Psoas muscle (tissue), 8 donors: ENCODE data around the gene ALDOC. TPM values are rescaled to one million over a fixed set of nuclear protein-coding genes. Genes with fewer than 3 reads are reported as not detected.

ENCODE experiments used
- ATAC-seq, 4 donors: fragments of 200-7000 bp; cut with Tn5 transposase; one replicate each; pipeline ENCODE4 v1.9.1; 2020; ENCODE audit warnings: moderate library complexity in 3 of 4, mild to moderate bottlenecking in 2 of 4
- DNase-seq, 2 donors: peaks; one replicate each; pipeline ENCODE4 v3.0.0-alpha.2; 2020
- H3K27ac ChIP-seq: fragments of 200-600 bp; one replicate; pipeline ENCODE4 v1.8.0; 2022
- H3K27me3 ChIP-seq, 3 donors: fragments of 200-600 bp in 1 of 3; one replicate each; pipeline versions ENCODE4 v1.6.1 to v1.8.0; 2013 to 2022; ENCODE audit warnings: low read length in 2 of 3, mild to moderate bottlenecking in 2 of 3, moderate library complexity in 1 of 3; ENCODE audit not compliant: insufficient read depth in 3 of 3
- H3K36me3 ChIP-seq, 2 donors: fragments of 200-600 bp in 1 of 2; one replicate each; pipeline versions ENCODE4 v1.6.1 to v1.8.0; 2013 to 2022; ENCODE audit warnings: low read depth in 1 of 2, mild to moderate bottlenecking in 1 of 2, moderate library complexity in 1 of 2; ENCODE audit not compliant: insufficient read depth in 1 of 2
- H3K4me1 ChIP-seq: fragments of 200-600 bp; one replicate; pipeline ENCODE4 v1.8.0; 2022
- H3K4me3 ChIP-seq: fragments of 200-600 bp; one replicate; pipeline ENCODE4 v1.8.0; 2022; ENCODE audit warnings: mild to moderate bottlenecking
- H3K9me3 ChIP-seq: fragments of 200-600 bp; one replicate; pipeline ENCODE4 v1.8.0; 2022
- WGBS, 3 donors: extraction: QIAGEN DNeasy Blood & Tissue Kit; methylation state at CpG; one replicate each; pipeline versions ENCODE4 v1.1.6 to v1.1.7; 2013; 5-methylcytosine and 5-hydroxymethylcytosine counted together
- intact Hi-C, 2 donors: fragments of 100-400 bp; cut with DNase I; formaldehyde crosslinking; loops; one replicate each; pipeline versions ENCODE4 v1.11.0 to v1.14.2; 2022
- polyA plus RNA-seq, 3 donors: library from polyadenylated mRNA; stranded (reverse); fragments of 200-250 nt; gene quantifications; one replicate each; pipeline ENCODE4 v1.2.3, GENCODE V29; 2013
- total RNA-seq, 4 donors: library from RNA; stranded (reverse); fragmentation: NEBNext Ultra II Directional in 2 of 4; extraction: Animal tissue kit (Norgen Biotek cat#: 25700) in 2 of 4; gene quantifications; one replicate each; pipeline versions ENCODE4 v1.2.1 to v1.2.4, GENCODE V29; 2021 to 2023
- TF ChIP-seq, protein P1 (sequence below): fragments of 200-600 bp; IDR thresholded peaks from one replicate; pipeline ENCODE4 v1.8.0; 2022; ENCODE audit warnings: antibody characterized with exemption
- donor health status: healthy with polysubstance abuse.
- donor health status: DM: no; HTN: no; CAD: no; lungs with moderate emphysema.
- donor health status: Bipolar disorder and iron deficiency.
- donor health status: healthy.
- donor health status: DM: yes; HTN: yes; CAD: no.
- donor health status: DM: no; HTN: no; CAD: no.
- donor health status: DM: no; HTN: no; CAD: no.
- donor health status: DM: yes; HTN: yes; CAD: no.

ALDOC gene
- total and polyA plus RNA-seq, 7 donors, result 1.2 to 2.9 (median 1.7) TPM

DNA sequence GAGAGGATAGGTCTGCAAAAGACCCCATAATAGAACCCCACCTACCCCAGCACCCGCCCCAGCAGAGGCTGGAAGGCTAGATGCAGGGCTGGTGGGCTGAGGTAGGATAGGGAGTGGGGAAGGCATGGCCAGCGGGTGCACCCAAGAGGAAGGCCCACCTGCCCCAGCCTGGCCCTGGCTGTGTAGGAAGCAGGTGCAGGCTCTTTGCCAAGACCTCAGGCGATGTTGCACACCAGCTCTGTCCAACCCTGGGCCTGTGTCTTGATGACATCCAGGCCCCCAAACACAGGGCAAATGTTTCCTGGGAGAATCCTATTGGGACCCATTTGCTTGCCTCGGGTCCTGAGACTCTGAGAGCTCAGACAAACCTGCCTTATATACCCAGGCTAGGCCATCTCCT lies 36.5 kb downstream of the ALDOC start:
- H3K36me3 ChIP-seq, result no peaks in the 10 kb centered on the region
- WGBS, 3 donors, result 82 to 87% (median 83%) methylated on average over 4 of the region's 4 CpGs

DNA sequence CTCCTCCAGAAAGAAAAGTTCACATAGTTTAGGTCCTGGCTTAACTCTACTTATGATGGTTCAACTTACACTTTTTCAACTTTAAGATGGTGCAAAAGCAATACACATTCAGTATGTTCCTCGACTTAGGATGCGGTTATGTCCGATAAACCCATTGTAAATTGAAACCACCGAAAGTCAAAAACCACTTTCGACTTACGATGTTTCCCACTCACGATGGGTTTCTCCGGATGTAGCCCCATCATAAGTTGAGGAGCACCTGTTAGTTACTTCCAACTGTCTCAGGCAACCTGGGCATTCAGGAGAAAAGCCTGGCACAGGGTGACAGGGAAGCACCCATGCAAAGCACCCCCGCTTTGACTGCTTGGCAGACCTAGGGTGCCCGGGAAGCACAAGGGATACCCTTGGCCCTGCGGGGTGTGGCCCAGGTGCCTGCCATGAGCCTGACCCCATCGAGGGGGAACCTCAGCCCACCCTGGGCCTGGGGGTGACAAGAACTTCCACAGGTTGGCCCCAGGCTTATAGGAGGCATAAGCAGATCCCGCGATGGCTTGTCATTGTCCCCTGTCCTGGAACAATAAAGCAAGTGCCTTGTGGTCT lies 38.3 kb downstream of the ALDOC start:
- H3K9me3 ChIP-seq, result no peaks in the 10 kb centered on the region
- no peaks in the 10 kb centered on the region for H3K4me1 ChIP-seq
- H3K4me3 ChIP-seq, result no peak overlapping the region
- no peaks in the 10 kb centered on the region for H3K27me3 ChIP-seq
- ATAC-seq, result no peak
- TF ChIP-seq, protein P1, sequence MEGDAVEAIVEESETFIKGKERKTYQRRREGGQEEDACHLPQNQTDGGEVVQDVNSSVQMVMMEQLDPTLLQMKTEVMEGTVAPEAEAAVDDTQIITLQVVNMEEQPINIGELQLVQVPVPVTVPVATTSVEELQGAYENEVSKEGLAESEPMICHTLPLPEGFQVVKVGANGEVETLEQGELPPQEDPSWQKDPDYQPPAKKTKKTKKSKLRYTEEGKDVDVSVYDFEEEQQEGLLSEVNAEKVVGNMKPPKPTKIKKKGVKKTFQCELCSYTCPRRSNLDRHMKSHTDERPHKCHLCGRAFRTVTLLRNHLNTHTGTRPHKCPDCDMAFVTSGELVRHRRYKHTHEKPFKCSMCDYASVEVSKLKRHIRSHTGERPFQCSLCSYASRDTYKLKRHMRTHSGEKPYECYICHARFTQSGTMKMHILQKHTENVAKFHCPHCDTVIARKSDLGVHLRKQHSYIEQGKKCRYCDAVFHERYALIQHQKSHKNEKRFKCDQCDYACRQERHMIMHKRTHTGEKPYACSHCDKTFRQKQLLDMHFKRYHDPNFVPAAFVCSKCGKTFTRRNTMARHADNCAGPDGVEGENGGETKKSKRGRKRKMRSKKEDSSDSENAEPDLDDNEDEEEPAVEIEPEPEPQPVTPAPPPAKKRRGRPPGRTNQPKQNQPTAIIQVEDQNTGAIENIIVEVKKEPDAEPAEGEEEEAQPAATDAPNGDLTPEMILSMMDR, result no peak
- H3K27ac ChIP-seq, result no peak overlapping the region
- intact Hi-C loops, result loop anchor here in 1 of 2 donors (5.0 kb wide), 1 partner anchor 46 kb away; no protein-coding TSS in a partner anchor
- WGBS, 3 donors, result 65 to 73% (median 70%) methylated on average over 14 of the region's 14 CpGs
- H3K36me3 ChIP-seq, result no peaks in the 10 kb centered on the region
- no peak for DNase-seq

More for the DNA sequence above, 36.5 kb downstream of the ALDOC start:
- no peak overlapping the region for H3K27ac ChIP-seq
- intact Hi-C loops, result loop anchor here in 1 of 2 donors (1.0 kb wide), 1 partner anchor 46 kb away; no protein-coding TSS in a partner anchor
- TF ChIP-seq, protein P1, result no peak
- no peak overlapping the region for H3K4me3 ChIP-seq
- DNase-seq (no peak), ATAC-seq (no peak)
- no peaks in the 10 kb centered on the region for H3K4me1 ChIP-seq
- no peaks in the 10 kb centered on the region for H3K9me3 ChIP-seq
- no peaks in the 10 kb centered on the region for H3K27me3 ChIP-seq

DNA sequence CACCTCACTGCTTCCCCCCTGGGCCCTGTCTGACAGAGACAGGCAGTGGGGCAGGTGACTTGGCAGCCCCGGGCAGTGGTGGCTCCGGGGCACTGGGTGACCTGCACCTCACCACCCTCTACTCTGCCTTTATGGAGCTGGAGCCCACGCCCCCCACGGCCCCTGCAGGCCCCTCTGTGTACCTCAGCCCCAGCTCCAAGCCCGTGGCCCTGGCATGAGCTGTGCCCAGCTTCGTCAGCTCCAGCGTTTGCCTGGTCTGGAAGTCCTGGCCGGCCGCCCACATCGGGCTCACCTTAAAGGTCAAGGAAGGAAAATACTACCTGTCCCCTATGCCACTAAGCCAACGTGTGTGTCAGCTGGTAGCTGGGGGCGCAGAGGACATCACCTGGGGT lies 39.5 kb downstream of the ALDOC start:
- Histone ChIP-seq H3K4me3 (no peak overlapping the region), H3K27me3 (no peaks in the 10 kb centered on the region), H3K27ac (no peak overlapping the region), H3K4me1 (no peaks in the 10 kb centered on the region), H3K9me3 (no peaks in the 10 kb centered on the region), H3K36me3 (no peaks in the 10 kb centered on the region)
- DNase-seq (no peak), ATAC-seq (no peak)
- intact Hi-C loops, result loop anchor here in 1 of 2 donors (5.0 kb wide), 1 partner anchor 45 kb away; no protein-coding TSS in a partner anchor
- TF ChIP-seq, protein P1, result no peak
- WGBS, 3 donors, result 73 to 84% (median 75%) methylated on average over 11 to 12 of the region's 12 CpGs

DNA sequence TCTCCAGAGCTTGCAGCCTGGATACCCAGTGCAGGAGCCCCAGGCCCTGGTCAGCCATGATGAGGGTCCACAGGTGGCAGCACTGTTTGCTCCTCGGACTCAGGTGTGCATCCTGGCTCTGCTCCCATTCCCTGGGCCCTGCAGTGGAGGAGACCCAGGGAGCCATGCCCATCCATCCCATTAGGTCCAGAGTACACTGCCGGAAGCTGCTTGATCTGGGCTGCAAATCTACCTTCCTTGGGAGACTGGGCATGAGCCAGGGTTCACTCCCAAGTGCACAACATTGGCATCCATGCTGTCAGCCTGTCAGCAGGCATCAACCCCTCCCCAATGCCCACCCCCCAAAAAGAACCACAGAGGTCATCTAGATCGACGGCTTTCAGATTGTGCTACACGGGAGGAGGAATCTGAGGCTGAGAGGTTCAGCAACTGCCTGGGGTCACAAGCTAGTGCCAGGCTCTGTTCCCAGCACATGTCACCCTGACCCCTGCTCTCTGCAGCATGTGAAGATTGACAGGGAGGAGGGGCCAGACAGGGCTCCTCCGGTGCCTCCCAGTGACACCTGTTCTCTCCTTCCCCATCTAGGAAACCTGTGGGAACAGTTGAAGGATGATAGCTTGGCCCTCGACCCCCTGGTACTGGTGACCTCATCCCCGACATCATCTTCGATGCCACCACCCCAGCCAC lies 40.0 kb downstream of the ALDOC start:
- H3K4me3 ChIP-seq, result no peak overlapping the region
- H3K9me3 ChIP-seq, result no peaks in the 10 kb centered on the region
- no peak overlapping the region for H3K27ac ChIP-seq
- peaks cover 0 to 2% (median 0%) of the 10 kb centered on the region in 3 donors for H3K27me3 ChIP-seq
- ATAC-seq, result no peak
- H3K36me3 ChIP-seq, result no peaks in the 10 kb centered on the region
- no peaks in the 10 kb centered on the region for H3K4me1 ChIP-seq
- no peak for DNase-seq
- WGBS, 3 donors, result 58 to 64% (median 59%) methylated on average over 9 of the region's 9 CpGs
- TF ChIP-seq, protein P1, result no peak
- intact Hi-C loops, result loop anchor here in 1 of 2 donors (5.0 kb wide), 1 partner anchor 44 kb away; no protein-coding TSS in a partner anchor
